Naive thymus-derived CD4-positive, alpha-beta T cell (primary cell): Measurements from ENCODE around the gene ACSL6. TPM values are rescaled to one million over a fixed set of nuclear protein-coding genes. Genes with fewer than 3 reads are reported as not detected.
A peak's percentile ranks its signal among the peaks of the same experiment; 100 is the strongest.

Source experiments
- ATAC-seq: fragments of 150-1000 bp; cut with Tn5 transposase; 2 replicates; pipeline ENCODE4 v1.10.0; 2021; ENCODE audit warnings: mild to moderate bottlenecking, moderate library complexity
- CTCF ChIA-PET: fragments of 350-600 bp; sonication (Branson Sonifier 250); formaldehyde crosslinking; loops from one replicate; lab custom pipeline; 2021; ENCODE audit warnings: antibody characterized with exemption; lab: Charles Lee
- POLR2A ChIA-PET: fragments of 350-600 bp; sonication (Branson Sonifier 250); formaldehyde crosslinking; loops from one replicate; lab custom pipeline; 2021; ENCODE audit warnings: antibody characterized with exemption, inconsistent platforms; lab: Charles Lee
- DNase-seq, 9 donors: peaks; one replicate each; pipeline versions ENCODE4 v3.0.0 to v3.0.0-alpha.2; 2020 to 2022; ENCODE audit warnings: mixed read lengths in 1 of 9
- H3K27ac ChIP-seq: one replicate; pipeline ENCODE4 v1.7.0; 2013; ENCODE audit warnings: mild to moderate bottlenecking, low read depth, low read length, moderate library complexity
- H3K27me3 ChIP-seq, 2 donors: one replicate each; pipeline ENCODE4 v1.7.0; 2013; ENCODE audit warnings: low read length in 2 of 2, mild to moderate bottlenecking in 2 of 2, moderate library complexity in 2 of 2; ENCODE audit not compliant: control insufficient read depth in 2 of 2, insufficient read depth in 2 of 2
- H3K36me3 ChIP-seq, 3 experiments: 1 replicate in 2 of 3; 2 replicates in 1 of 3; pipeline ENCODE4 v1.7.0; 2013; ENCODE audit warnings: low read length in 3 of 3, mild to moderate bottlenecking in 3 of 3, moderate library complexity in 1 of 3; ENCODE audit not compliant: insufficient read depth in 3 of 3, control insufficient read depth in 2 of 3
- H3K4me1 ChIP-seq, 2 donors: one replicate each; pipeline ENCODE4 v1.7.0; 2013; ENCODE audit warnings: low read length in 2 of 2, mild to moderate bottlenecking in 2 of 2, moderate library complexity in 1 of 2; ENCODE audit not compliant: control insufficient read depth in 2 of 2, insufficient read depth in 2 of 2
- H3K4me3 ChIP-seq: 2 replicates; pipeline ENCODE4 v1.7.0; 2013; ENCODE audit warnings: mild to moderate bottlenecking, low read length
- H3K9me3 ChIP-seq, 3 experiments: 1 replicate in 2 of 3; 2 replicates in 1 of 3; pipeline ENCODE4 v1.7.0; 2013; ENCODE audit warnings: low read length in 3 of 3; ENCODE audit not compliant: control insufficient read depth in 2 of 3
- H3K27ac Mint-ChIP-seq, 9 donors: one replicate each; pipeline ENCODE4 v1.8.0; 2020 to 2022; ENCODE audit warnings: mixed read lengths in 9 of 9, mild to moderate bottlenecking in 8 of 9, moderate library complexity in 5 of 9, inconsistent platforms in 2 of 9
- H3K27me3 Mint-ChIP-seq, 5 donors: one replicate each; pipeline ENCODE4 v1.8.0; 2021 to 2022; ENCODE audit warnings: mixed read lengths in 5 of 5, mild to moderate bottlenecking in 1 of 5
- H3K36me3 Mint-ChIP-seq, 5 donors: one replicate each; pipeline ENCODE4 v1.8.0; 2020 to 2022; ENCODE audit warnings: mixed read lengths in 5 of 5, mild to moderate bottlenecking in 3 of 5, inconsistent platforms in 1 of 5
- H3K4me1 Mint-ChIP-seq, 7 donors: one replicate each; pipeline ENCODE4 v1.8.0; 2020 to 2022; ENCODE audit warnings: mixed read lengths in 7 of 7, mild to moderate bottlenecking in 3 of 7, inconsistent platforms in 1 of 7
- H3K4me3 Mint-ChIP-seq, 10 donors: one replicate each; pipeline ENCODE4 v1.8.0; 2020 to 2022; ENCODE audit warnings: mild to moderate bottlenecking in 10 of 10, mixed read lengths in 10 of 10, moderate library complexity in 6 of 10, inconsistent platforms in 2 of 10
- H3K9me3 Mint-ChIP-seq, 11 donors: one replicate each; pipeline ENCODE4 v1.8.0; 2020 to 2022; ENCODE audit warnings: mixed read lengths in 11 of 11, mild to moderate bottlenecking in 4 of 11, inconsistent platforms in 1 of 11, moderate library complexity in 1 of 11
- intact Hi-C, 2 donors: fragments of 100-400 bp; cut with micrococcal nuclease; formaldehyde crosslinking; loops; one replicate each; pipeline ENCODE4 v1.15.1; 2023
- polyA plus RNA-seq, 2 donors: library from polyadenylated mRNA; unstranded; fragments of 300-500 nt; fragmentation: Illumina TruSeq; gene quantifications; one replicate each; pipeline ENCODE4 v1.2.3, GENCODE V29; 2021
- total RNA-seq, 6 experiments: library from RNA in 5 of 6; stranded (reverse) in 5 of 6; gene quantifications; 1 replicate in 5 of 6; 2 replicates in 1 of 6; pipeline ENCODE4 v1.2.3 and lab custom pipeline; 2021 to 2026

Gene ACSL6
- total and polyA plus RNA-seq, 7 experiments from 2014 or later: 13.6 to 42.8 (median 22.2) TPM

GRCh38 chr5:132049093-132049492 is 37.6 kb upstream of the ACSL6 start:
- DNase-seq (no peak), ATAC-seq (no peak)
- no peak overlapping the region for H3K4me3 Mint-ChIP-seq

GRCh38 chr5:132046880-132047299 is 35.4 kb upstream of the ACSL6 start:
- H3K36me3 Mint-ChIP-seq: peaks cover 0 to 9% (median 5%) of the 10 kb centered on the region in 5 donors
- no peaks in the 10 kb centered on the region for H3K27me3 ChIP-seq
- no peaks in the 10 kb centered on the region for H3K36me3 ChIP-seq
- no peaks in the 10 kb centered on the region for H3K9me3 ChIP-seq
- H3K27ac Mint-ChIP-seq: no peak overlapping the region
- no peak overlapping the region for H3K4me3 ChIP-seq
- ChIA-PET CTCF (no interaction called here), POLR2A (no interaction called here)
- intact Hi-C loops: no loop called here
- no peak overlapping the region for H3K27ac ChIP-seq
- H3K4me1 ChIP-seq: no peaks in the 10 kb centered on the region
- DNase-seq: no peak
- peaks cover 4 to 53% (median 8%) of the 10 kb centered on the region in 5 donors for H3K27me3 Mint-ChIP-seq
- H3K4me3 Mint-ChIP-seq: no peak overlapping the region
- H3K4me1 Mint-ChIP-seq: peaks cover 0 to 3% (median 0%) of the 10 kb centered on the region in 7 donors
- ATAC-seq: no peak
- H3K9me3 Mint-ChIP-seq: peaks cover 0 to 8% (median 2%) of the 10 kb centered on the region in 11 donors

More at GRCh38 chr5:132049093-132049492, 37.6 kb upstream of the ACSL6 start:
- Mint-ChIP-seq H3K4me1 (peaks cover 0 to 3% (median 0%) of the 10 kb centered on the region in 7 donors), H3K27me3 (peaks cover 4 to 47% (median 4%) of the 10 kb centered on the region in 5 donors), H3K36me3 (peaks cover 0 to 3% (median 0%) of the 10 kb centered on the region in 5 donors), H3K9me3 (peaks cover 0 to 3% (median 0%) of the 10 kb centered on the region in 11 donors), H3K27ac (no peak overlapping the region)
- Histone ChIP-seq H3K4me3 (no peak overlapping the region), H3K36me3 (no peaks in the 10 kb centered on the region), H3K27ac (no peak overlapping the region), H3K9me3 (no peaks in the 10 kb centered on the region), H3K4me1 (no peaks in the 10 kb centered on the region), H3K27me3 (no peaks in the 10 kb centered on the region)
- CTCF ChIA-PET: no interaction called here
- intact Hi-C loops: no loop called here
- POLR2A ChIA-PET: no interaction called here

DNA sequence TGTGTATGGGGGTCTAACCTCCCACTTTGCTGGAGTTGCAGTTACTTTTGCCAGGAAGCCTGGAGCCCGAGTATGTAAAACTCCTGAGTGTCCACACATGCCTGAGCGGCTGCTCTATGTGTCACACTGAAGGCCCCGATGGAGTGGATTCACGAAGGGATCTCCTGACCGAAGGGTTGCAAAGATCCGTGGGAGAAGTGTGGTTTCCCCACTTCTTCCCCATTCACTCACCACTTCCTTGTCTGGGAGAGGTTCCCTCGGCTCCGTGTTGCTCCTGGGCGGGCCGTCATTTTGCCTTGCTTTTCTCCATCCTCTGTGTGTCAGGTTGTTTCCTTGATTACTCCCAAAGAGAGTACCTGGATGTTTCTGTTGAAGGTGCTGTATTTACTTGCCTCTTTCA is 32.7 kb upstream of the ACSL6 start:
- no peak overlapping the region for H3K27ac Mint-ChIP-seq

DNA sequence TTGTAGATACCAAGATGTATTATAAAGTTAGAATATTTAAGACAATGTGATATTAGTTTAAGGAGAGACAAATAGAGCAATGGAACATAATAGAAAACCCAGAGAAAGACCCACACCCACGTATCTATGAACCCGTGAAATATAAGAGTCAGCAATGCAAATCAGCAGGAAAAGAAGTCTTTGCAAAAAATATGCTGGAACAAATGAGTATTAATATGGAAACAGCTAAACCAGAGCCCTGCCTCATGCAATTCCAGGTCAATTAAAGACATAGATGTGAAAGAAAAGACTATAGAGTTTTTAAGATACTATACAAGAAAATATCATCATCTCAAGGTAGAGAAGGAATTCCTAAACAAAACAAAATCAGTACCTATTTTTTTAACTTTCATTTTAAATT is 25.9 kb upstream of the ACSL6 start:
- H3K4me3 ChIP-seq: no peak overlapping the region
- DNase-seq (no peak), ATAC-seq (no peak)
- intact Hi-C loops: no loop called here
- Mint-ChIP-seq H3K9me3 (peaks cover 0 to 42% (median 14%) of the 10 kb centered on the region in 11 donors), H3K4me1 (peaks cover 0 to 2% (median 0%) of the 10 kb centered on the region in 7 donors), H3K27me3 (peaks cover 0 to 84% (median 18%) of the 10 kb centered on the region in 5 donors), H3K4me3 (no peak overlapping the region), H3K36me3 (peaks cover 0 to 24% (median 10%) of the 10 kb centered on the region in 5 donors), H3K27ac (no peak overlapping the region)
- ChIA-PET CTCF (interaction anchor here (0.7 kb wide), 1 partner anchor 344 kb away, joined by 4 read pairs; no protein-coding TSS in a partner anchor), POLR2A (no interaction called here)
- no peak overlapping the region for H3K27ac ChIP-seq
- H3K9me3 ChIP-seq: no peaks in the 10 kb centered on the region
- no peaks in the 10 kb centered on the region for H3K36me3 ChIP-seq
- no peaks in the 10 kb centered on the region for H3K4me1 ChIP-seq
- no peaks in the 10 kb centered on the region for H3K27me3 ChIP-seq

More for the DNA sequence above, 32.7 kb upstream of the ACSL6 start:
- ChIA-PET CTCF (no interaction called here), POLR2A (no interaction called here)
- Histone ChIP-seq H3K27ac (no peak overlapping the region), H3K4me1 (no peaks in the 10 kb centered on the region), H3K4me3 (no peak overlapping the region), H3K27me3 (no peaks in the 10 kb centered on the region), H3K36me3 (no peaks in the 10 kb centered on the region), H3K9me3 (no peaks in the 10 kb centered on the region)
- Mint-ChIP-seq H3K27me3 (peaks cover 0 to 59% (median 15%) of the 10 kb centered on the region in 5 donors), H3K4me1 (peaks cover 0 to 3% (median 0%) of the 10 kb centered on the region in 7 donors), H3K36me3 (peaks cover 0 to 21% (median 5%) of the 10 kb centered on the region in 5 donors), H3K4me3 (no peak overlapping the region), H3K9me3 (peaks cover 0 to 22% (median 2%) of the 10 kb centered on the region in 11 donors)
- DNase-seq (no peak), ATAC-seq (peak; percentile 45)
- intact Hi-C loops: no loop called here

GRCh38 chr5:132033122-132033521 is 21.7 kb upstream of the ACSL6 start:
- intact Hi-C loops: no loop called here
- no peak overlapping the region for H3K4me3 Mint-ChIP-seq
- Histone ChIP-seq H3K36me3 (no peaks in the 10 kb centered on the region), H3K27ac (no peak overlapping the region), H3K9me3 (no peaks in the 10 kb centered on the region), H3K4me3 (no peak overlapping the region), H3K4me1 (no peaks in the 10 kb centered on the region), H3K27me3 (no peaks in the 10 kb centered on the region)
- peaks cover 5 to 19% (median 10%) of the 10 kb centered on the region in 5 donors for H3K36me3 Mint-ChIP-seq
- no peak for ATAC-seq
- H3K4me1 Mint-ChIP-seq: peaks cover 0 to 7% (median 0%) of the 10 kb centered on the region in 7 donors
- ChIA-PET CTCF (no interaction called here), POLR2A (no interaction called here)
- DNase-seq: no peak
- H3K27ac Mint-ChIP-seq: no peak overlapping the region
- peaks cover 4 to 27% (median 14%) of the 10 kb centered on the region in 11 donors for H3K9me3 Mint-ChIP-seq
- H3K27me3 Mint-ChIP-seq: peaks cover 10 to 78% (median 14%) of the 10 kb centered on the region in 5 donors

- H3K36me3 ChIP-seq: no peaks in the 10 kb centered on the region
- no peak for DNase-seq
- peaks cover 5 to 20% (median 11%) of the 10 kb centered on the region in 5 donors for H3K36me3 Mint-ChIP-seq
- POLR2A ChIA-PET: no interaction called here
- no peaks in the 10 kb centered on the region for H3K27me3 ChIP-seq
- CTCF ChIA-PET: no interaction called here
- peaks cover 10 to 72% (median 14%) of the 10 kb centered on the region in 5 donors for H3K27me3 Mint-ChIP-seq
- peaks cover 6 to 14% (median 8%) of the 10 kb centered on the region in 7 donors for H3K4me1 Mint-ChIP-seq
- intact Hi-C loops: no loop called here
- no peak overlapping the region for H3K27ac ChIP-seq
- H3K4me3 Mint-ChIP-seq: no peak overlapping the region
- peaks cover 3 to 23% (median 12%) of the 10 kb centered on the region in 11 donors for H3K9me3 Mint-ChIP-seq
- ATAC-seq: no peak
- H3K27ac Mint-ChIP-seq: no peak overlapping the region
- H3K9me3 ChIP-seq: no peaks in the 10 kb centered on the region
- no peak overlapping the region for H3K4me3 ChIP-seq
- H3K4me1 ChIP-seq: peaks cover 0 to 5% of the 10 kb centered on the region in 2 donors
These were observed 20.7 kb upstream of the ACSL6 start for GRCh38 chr5:132032196-132032595.

- Mint-ChIP-seq H3K27me3 (peaks cover 10 to 61% (median 14%) of the 10 kb centered on the region in 5 donors), H3K4me3 (no peak overlapping the region), H3K4me1 (peaks cover 8 to 17% (median 10%) of the 10 kb centered on the region in 7 donors), H3K9me3 (peaks cover 3 to 23% (median 12%) of the 10 kb centered on the region in 11 donors), H3K36me3 (peaks cover 5 to 21% (median 11%) of the 10 kb centered on the region in 5 donors), H3K27ac (no peak overlapping the region)
- POLR2A ChIA-PET: no interaction called here
- intact Hi-C loops: no loop called here
- Histone ChIP-seq H3K36me3 (no peaks in the 10 kb centered on the region), H3K4me1 (peaks cover 0 to 19% of the 10 kb centered on the region in 2 donors), H3K27me3 (no peaks in the 10 kb centered on the region), H3K9me3 (no peaks in the 10 kb centered on the region), H3K4me3 (no peak overlapping the region), H3K27ac (no peak overlapping the region)
- CTCF ChIA-PET: no interaction called here
- ATAC-seq (no peak), DNase-seq (no peak)
These were observed 19.2 kb upstream of the ACSL6 start for GRCh38 chr5:132030610-132031009.
